PC-3 (cell line): ENCODE results near the gene AQP6.

Experiments
- EZH2 ChIP-seq: fragments of 300-600 bp; sonication (generic); IDR thresholded peaks from one replicate; pipeline ENCODE4 v1.6.1; 2017; ENCODE audit warnings: antibody characterized with exemption, mild to moderate bottlenecking, low read length; ENCODE audit not compliant: unreplicated experiment
- EZH2phosphoT487 ChIP-seq: fragments of 300-600 bp; sonication (generic); IDR thresholded peaks from 2 replicates; pipeline ENCODE4 v1.6.1; 2018; ENCODE audit warnings: mild to moderate bottlenecking, antibody characterized with exemption, low read length, borderline replicate concordance
- TF ChIP-seq, protein P1 (sequence below): fragments of 300-600 bp; sonication (generic); conservative IDR thresholded peaks from 2 replicates; pipeline ENCODE4 v1.5.1; 2017; ENCODE audit warnings: antibody characterized with exemption, low read depth, mild to moderate bottlenecking, low read length

DNA sequence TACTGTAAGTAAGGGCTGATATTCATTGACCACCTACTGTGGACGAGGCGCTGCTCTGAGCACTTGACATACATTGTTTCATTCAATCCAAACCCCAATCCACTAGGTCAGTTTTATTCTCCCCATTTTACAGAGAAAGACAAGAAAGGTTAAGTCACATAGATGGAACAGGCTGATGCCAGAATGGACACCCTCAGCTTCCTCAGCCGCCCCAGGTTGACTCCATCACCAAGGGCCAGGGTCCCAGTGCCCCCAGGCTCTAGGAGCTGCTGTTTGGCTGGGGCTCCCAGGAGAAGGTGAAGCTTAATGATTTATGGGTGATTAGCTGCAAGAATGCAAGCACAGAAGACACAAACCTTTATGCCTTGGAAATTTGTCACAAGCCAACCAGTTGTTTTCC is 22.9 kb upstream of the AQP6 start:
- TF ChIP-seq, protein P1, sequence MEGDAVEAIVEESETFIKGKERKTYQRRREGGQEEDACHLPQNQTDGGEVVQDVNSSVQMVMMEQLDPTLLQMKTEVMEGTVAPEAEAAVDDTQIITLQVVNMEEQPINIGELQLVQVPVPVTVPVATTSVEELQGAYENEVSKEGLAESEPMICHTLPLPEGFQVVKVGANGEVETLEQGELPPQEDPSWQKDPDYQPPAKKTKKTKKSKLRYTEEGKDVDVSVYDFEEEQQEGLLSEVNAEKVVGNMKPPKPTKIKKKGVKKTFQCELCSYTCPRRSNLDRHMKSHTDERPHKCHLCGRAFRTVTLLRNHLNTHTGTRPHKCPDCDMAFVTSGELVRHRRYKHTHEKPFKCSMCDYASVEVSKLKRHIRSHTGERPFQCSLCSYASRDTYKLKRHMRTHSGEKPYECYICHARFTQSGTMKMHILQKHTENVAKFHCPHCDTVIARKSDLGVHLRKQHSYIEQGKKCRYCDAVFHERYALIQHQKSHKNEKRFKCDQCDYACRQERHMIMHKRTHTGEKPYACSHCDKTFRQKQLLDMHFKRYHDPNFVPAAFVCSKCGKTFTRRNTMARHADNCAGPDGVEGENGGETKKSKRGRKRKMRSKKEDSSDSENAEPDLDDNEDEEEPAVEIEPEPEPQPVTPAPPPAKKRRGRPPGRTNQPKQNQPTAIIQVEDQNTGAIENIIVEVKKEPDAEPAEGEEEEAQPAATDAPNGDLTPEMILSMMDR = no peak
- TF ChIP-seq EZH2phosphoT487 (no peak), EZH2 (no peak)
